PC-9 (cell line): Measurements from ENCODE around the gene BCL6B. TPM values are rescaled to one million over a fixed set of nuclear protein-coding genes. Genes with fewer than 3 reads are reported as not detected.

Source experiments
- BruUV-seq: library from RNA; stranded (reverse); fragments of 400-500 nt; replicated peaks from 2 replicates; lab custom pipeline; 2021; lab: Mats Ljungman, UMichigan
- CTCF ChIA-PET: fragments of 300-600 bp; sonication (Branson Sonifier 250); formaldehyde crosslinking; loops from one replicate; lab custom pipeline; 2022; ENCODE audit warnings: antibody characterized with exemption; lab: Charles Lee
- POLR2A ChIA-PET: fragments of 300-600 bp; sonication (Branson Sonifier 250); formaldehyde crosslinking; loops from one replicate; lab custom pipeline; 2022; ENCODE audit warnings: antibody characterized with exemption; ENCODE audit not compliant: unreplicated experiment; lab: Charles Lee
- DNase-seq, 2 experiments: peaks; one replicate each; pipeline versions ENCODE4 v3.0.0 to v3.0.0-alpha.2; 2015 to 2022; ENCODE audit warnings: mixed read lengths in 1 of 2
- H2AFZ ChIP-seq: fragments of 200-600 bp; sonication (generic); 2 replicates; pipeline ENCODE4 v1.8.1; 2017; ENCODE audit warnings: antibody characterized with exemption
- H3F3A ChIP-seq: fragments of 200-600 bp; sonication (generic); 2 replicates; pipeline ENCODE4 v1.8.1; 2017; ENCODE audit warnings: antibody characterized with exemption, mild to moderate bottlenecking, low read depth; ENCODE audit not compliant: insufficient read depth
- H3K27ac ChIP-seq: fragments of 200-600 bp; sonication (generic); 2 replicates; pipeline ENCODE4 v1.6.1; 2016; ENCODE audit warnings: mixed run types
- H3K27me3 ChIP-seq: fragments of 200-600 bp; sonication (generic); 2 replicates; pipeline ENCODE4 v1.6.1; 2016; ENCODE audit warnings: low read depth, mixed run types; ENCODE audit not compliant: insufficient read depth
- H3K36me3 ChIP-seq: fragments of 200-600 bp; sonication (generic); 2 replicates; pipeline ENCODE4 v1.6.1; 2016; ENCODE audit warnings: low read depth, mixed run types
- H3K4me1 ChIP-seq: fragments of 200-600 bp; sonication (generic); replicated peaks from 2 replicates; pipeline ENCODE4 v1.6.1; 2016; ENCODE audit warnings: mixed run types; ENCODE audit not compliant: insufficient read depth
- H3K4me2 ChIP-seq: fragments of 200-600 bp; sonication (generic); 2 replicates; pipeline ENCODE4 v1.6.1; 2017; ENCODE audit warnings: mixed run types
- H3K4me3 ChIP-seq: fragments of 200-600 bp; sonication (generic); 2 replicates; pipeline ENCODE4 v1.6.1; 2016; ENCODE audit warnings: mixed run types
- H3K79me2 ChIP-seq: fragments of 200-600 bp; sonication (generic); 2 replicates; pipeline ENCODE4 v1.6.1; 2017; ENCODE audit warnings: low read depth, mixed run types
- H3K9me2 ChIP-seq: fragments of 200-600 bp; sonication (generic); 2 replicates; pipeline ENCODE4 v1.8.1; 2017; ENCODE audit warnings: mild to moderate bottlenecking; ENCODE audit not compliant: insufficient read depth
- H3K9me3 ChIP-seq: fragments of 200-600 bp; sonication (generic); 2 replicates; pipeline ENCODE4 v1.8.1; 2016; ENCODE audit warnings: low read depth; ENCODE audit not compliant: insufficient read depth
- H4K20me1 ChIP-seq: fragments of 200-600 bp; sonication (generic); 2 replicates; pipeline ENCODE4 v1.8.1; 2017; ENCODE audit not compliant: insufficient read depth
- EZH2 ChIP-seq: fragments of 200-600 bp; sonication (generic); IDR thresholded peaks from 2 replicates; pipeline ENCODE4 v1.8.0; 2017; ENCODE audit warnings: antibody characterized with exemption, low read depth
- intact Hi-C: fragments of 100-400 bp; cut with micrococcal nuclease; formaldehyde crosslinking; loops from one replicate; pipeline ENCODE4 v1.10.0; 2022; ENCODE audit not compliant: unreplicated experiment
- total RNA-seq: library from RNA; stranded (reverse); gene quantifications from 2 replicates; pipeline ENCODE4 v1.2.3, GENCODE V29; 2021
- TF ChIP-seq, protein P1 (sequence below): fragments of 200-600 bp; sonication (generic); conservative IDR thresholded peaks from 2 replicates; pipeline ENCODE4 v1.6.1; 2017; ENCODE audit warnings: mixed run types, antibody characterized with exemption, mild to moderate bottlenecking, moderate library complexity

BCL6B gene
- total RNA-seq, 1 experiment from 2014 or later: 0.28 TPM

DNA sequence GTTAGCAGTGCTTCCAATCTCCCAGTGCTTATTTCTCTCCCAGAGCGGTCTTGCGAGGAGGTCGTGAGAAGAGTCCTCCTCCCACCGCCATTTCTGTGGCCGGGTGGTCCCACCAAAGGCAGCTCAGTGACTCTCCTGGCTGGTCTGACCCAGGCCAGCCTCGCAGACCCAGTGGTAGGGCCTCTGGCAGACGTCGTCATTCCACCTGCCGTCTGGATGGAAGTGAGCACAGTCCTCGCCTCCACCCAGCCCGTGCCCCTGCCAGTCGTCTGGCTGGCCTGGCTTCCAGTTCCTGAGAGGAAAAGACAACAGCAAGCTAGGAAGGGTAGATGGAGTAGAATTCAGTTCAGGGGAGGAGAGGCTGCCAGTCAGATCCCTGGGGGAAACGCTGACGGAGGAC is 52.1 kb downstream of the BCL6B start:
- Histone ChIP-seq H3K27me3 (peaks cover 35% of the 10 kb centered on the region; the same call in 1 of the 2 replicates), H3F3A (no peaks in the 10 kb centered on the region), H3K4me1 (no peaks in the 10 kb centered on the region), H3K36me3 (no peaks in the 10 kb centered on the region), H3K79me2 (no peaks in the 10 kb centered on the region), H2AFZ (no peak overlapping the region), H3K27ac (no peak overlapping the region), H3K9me3 (no peaks in the 10 kb centered on the region), H3K9me2 (no peaks in the 10 kb centered on the region), H3K4me2 (no peak overlapping the region), H3K4me3 (no peak overlapping the region), H4K20me1 (no peaks in the 10 kb centered on the region)
- TF ChIP-seq EZH2: no peak
- TF ChIP-seq, protein P1, sequence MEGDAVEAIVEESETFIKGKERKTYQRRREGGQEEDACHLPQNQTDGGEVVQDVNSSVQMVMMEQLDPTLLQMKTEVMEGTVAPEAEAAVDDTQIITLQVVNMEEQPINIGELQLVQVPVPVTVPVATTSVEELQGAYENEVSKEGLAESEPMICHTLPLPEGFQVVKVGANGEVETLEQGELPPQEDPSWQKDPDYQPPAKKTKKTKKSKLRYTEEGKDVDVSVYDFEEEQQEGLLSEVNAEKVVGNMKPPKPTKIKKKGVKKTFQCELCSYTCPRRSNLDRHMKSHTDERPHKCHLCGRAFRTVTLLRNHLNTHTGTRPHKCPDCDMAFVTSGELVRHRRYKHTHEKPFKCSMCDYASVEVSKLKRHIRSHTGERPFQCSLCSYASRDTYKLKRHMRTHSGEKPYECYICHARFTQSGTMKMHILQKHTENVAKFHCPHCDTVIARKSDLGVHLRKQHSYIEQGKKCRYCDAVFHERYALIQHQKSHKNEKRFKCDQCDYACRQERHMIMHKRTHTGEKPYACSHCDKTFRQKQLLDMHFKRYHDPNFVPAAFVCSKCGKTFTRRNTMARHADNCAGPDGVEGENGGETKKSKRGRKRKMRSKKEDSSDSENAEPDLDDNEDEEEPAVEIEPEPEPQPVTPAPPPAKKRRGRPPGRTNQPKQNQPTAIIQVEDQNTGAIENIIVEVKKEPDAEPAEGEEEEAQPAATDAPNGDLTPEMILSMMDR: no peak
- intact Hi-C loops: no loop called here
- no peak for DNase-seq
- no TSS peak for BruUV-seq
- CTCF ChIA-PET: no interaction called here
- POLR2A ChIA-PET: interaction anchor here (0.7 kb wide), 1 partner anchor 23 kb away, joined by 5 read pairs; no protein-coding TSS in a partner anchor

DNA sequence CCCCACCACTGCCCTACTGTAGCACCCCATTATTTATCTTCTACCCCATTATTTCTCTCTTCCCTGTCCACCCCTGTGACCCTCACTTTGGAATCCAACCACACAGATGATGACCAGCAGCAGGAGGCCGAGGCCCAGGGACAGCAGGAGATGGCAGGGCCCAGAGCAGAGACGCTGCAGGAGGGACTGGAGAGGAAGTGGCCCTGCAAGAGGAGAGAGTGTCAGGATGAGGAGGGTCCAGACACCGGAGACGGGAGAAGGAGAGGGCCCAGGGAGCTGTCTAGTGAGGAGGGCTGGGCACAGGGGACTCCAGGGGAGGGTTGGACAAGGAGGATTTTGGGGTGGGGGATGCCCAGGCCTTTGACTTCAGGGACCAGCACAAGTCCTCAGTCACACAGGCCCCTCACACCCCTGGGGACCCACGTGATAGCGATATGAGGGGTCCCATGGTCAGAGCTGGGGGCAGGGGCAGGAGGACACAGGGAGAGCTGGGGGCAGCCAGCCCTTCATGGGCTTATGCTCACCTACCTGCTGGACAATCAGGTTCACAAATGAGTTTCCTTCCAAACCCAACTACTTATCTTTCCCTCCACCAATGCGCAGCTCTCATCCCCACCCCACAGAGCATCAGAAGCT is 55.2 kb downstream of the BCL6B start:
- H3K4me3 ChIP-seq: no peak overlapping the region
- H2AFZ ChIP-seq: no peak overlapping the region
- peaks cover 44% of the 10 kb centered on the region for H3K27me3 ChIP-seq
- CTCF ChIA-PET: no interaction called here
- TF ChIP-seq, protein P1: no peak
- TF ChIP-seq EZH2: no peak
- no peaks in the 10 kb centered on the region for H3K36me3 ChIP-seq
- no peaks in the 10 kb centered on the region for H4K20me1 ChIP-seq
- BruUV-seq: no TSS peak
- H3K9me2 ChIP-seq: no peaks in the 10 kb centered on the region
- H3K79me2 ChIP-seq: no peaks in the 10 kb centered on the region
- intact Hi-C loops: no loop called here
- no peak for DNase-seq
- H3F3A ChIP-seq: no peaks in the 10 kb centered on the region
- H3K27ac ChIP-seq: no peak overlapping the region
- POLR2A ChIA-PET: interaction anchor here (0.6 kb wide), 1 partner anchor 9 kb away, joined by 5 read pairs; no protein-coding TSS in a partner anchor
- no peaks in the 10 kb centered on the region for H3K4me1 ChIP-seq
- H3K4me2 ChIP-seq: no peak overlapping the region
- no peaks in the 10 kb centered on the region for H3K9me3 ChIP-seq

DNA sequence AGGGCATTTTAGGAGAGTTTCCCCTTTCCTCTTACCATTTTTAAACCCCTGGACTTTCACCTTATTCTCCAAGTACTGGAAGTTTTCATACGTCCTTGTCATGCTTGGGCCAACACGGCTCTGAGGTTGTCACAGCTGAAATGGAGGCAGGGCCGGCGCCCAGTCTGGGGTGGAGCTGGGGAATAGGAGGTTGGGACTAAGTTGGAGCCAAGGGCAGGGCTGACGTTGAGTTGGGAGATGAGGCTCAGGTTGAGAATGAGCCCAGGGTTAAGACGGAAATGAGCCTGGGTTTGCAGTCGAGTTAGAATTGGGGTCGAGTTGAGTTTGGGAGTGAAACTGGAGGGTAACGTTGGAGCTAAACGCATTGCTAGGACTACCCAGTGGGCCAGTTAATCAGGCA is 55.9 kb downstream of the BCL6B start:
- H3K9me2 ChIP-seq: no peaks in the 10 kb centered on the region
- no peaks in the 10 kb centered on the region for H3F3A ChIP-seq
- H3K4me3 ChIP-seq: no peak overlapping the region
- TF ChIP-seq, protein P1: no peak
- TF ChIP-seq EZH2: no peak
- H3K27ac ChIP-seq: no peak overlapping the region
- intact Hi-C loops: no loop called here
- no peaks in the 10 kb centered on the region for H3K9me3 ChIP-seq
- H3K79me2 ChIP-seq: no peaks in the 10 kb centered on the region
- no peaks in the 10 kb centered on the region for H3K4me1 ChIP-seq
- no TSS peak for BruUV-seq
- H3K27me3 ChIP-seq: peaks cover 46% of the 10 kb centered on the region
- ChIA-PET CTCF (no interaction called here), POLR2A (interaction anchor here (0.6 kb wide), 1 partner anchor 8 kb away, joined by 5 read pairs; no protein-coding TSS in a partner anchor)
- no peak overlapping the region for H3K4me2 ChIP-seq
- no peaks in the 10 kb centered on the region for H3K36me3 ChIP-seq
- no peaks in the 10 kb centered on the region for H4K20me1 ChIP-seq
- no peak for DNase-seq
- no peak overlapping the region for H2AFZ ChIP-seq

Other genes with a start within 250 kb of the BCL6B start
- not detected in 2 replicates for gene FBXO39, start 246.8 kb upstream of the BCL6B start, total RNA-seq
- gene TEKT1, start 191.3 kb upstream of the BCL6B start, total RNA-seq: 0.50 and 0.61 TPM in 2 replicates
- not detected in 2 replicates for gene ALOX12, start 27.0 kb upstream of the BCL6B start, total RNA-seq
- 196 and 301 TPM in 2 replicates for gene RNASEK, start 10.4 kb upstream of the BCL6B start, total RNA-seq
- gene SLC16A13, start 13.0 kb downstream of the BCL6B start, total RNA-seq: 33.4 and 40.6 TPM in 2 replicates
- gene SLC16A11, start 21.0 kb downstream of the BCL6B start, total RNA-seq: not detected in 2 replicates
- not detected in 2 replicates for gene CLEC10A, start 57.2 kb downstream of the BCL6B start, total RNA-seq
- gene ASGR2, start 91.8 kb downstream of the BCL6B start, total RNA-seq: not detected in 2 replicates
- gene ASGR1, start 156.3 kb downstream of the BCL6B start, total RNA-seq: 3.5 and 5.9 TPM in 2 replicates
- 27.1 and 32.8 TPM in 2 replicates for gene DLG4, start 196.8 kb downstream of the BCL6B start, total RNA-seq
- 531 and 604 TPM in 2 replicates for gene ACADVL, start 196.9 kb downstream of the BCL6B start, total RNA-seq
- gene DVL2, start 211.5 kb downstream of the BCL6B start, total RNA-seq: 77.9 and 86.8 TPM in 2 replicates
- gene PHF23, start 216.4 kb downstream of the BCL6B start, total RNA-seq: 64.5 and 65.8 TPM in 2 replicates
- gene GABARAP, start 219.4 kb downstream of the BCL6B start, total RNA-seq: 424 and 457 TPM in 2 replicates
- gene CTDNEP1, start 228.7 kb downstream of the BCL6B start, total RNA-seq: 173 and 203 TPM in 2 replicates
- gene ELP5, start 229.2 kb downstream of the BCL6B start, total RNA-seq: 31.8 and 45.1 TPM in 2 replicates
- gene CLDN7, start 239.4 kb downstream of the BCL6B start, total RNA-seq: 390 and 442 TPM in 2 replicates